Muscle of leg (tissue), 11 donors: ENCODE measurements around the gene IGFBPL1. TPM values are rescaled to one million over a fixed set of nuclear protein-coding genes. Genes with fewer than 3 reads are reported as not detected.

Experiments used
- DNase-seq: peaks from one replicate; pipeline ENCODE4 v3.0.0; 2013
- H3K27ac ChIP-seq: one replicate; pipeline ENCODE4 v1.5.1; 2013; ENCODE audit warnings: mild to moderate bottlenecking, low read length, control low read depth
- H3K27me3 ChIP-seq: one replicate; pipeline ENCODE4 v1.6.1; 2013; ENCODE audit warnings: low read length; ENCODE audit not compliant: control insufficient read depth, insufficient read depth
- H3K36me3 ChIP-seq: one replicate; pipeline ENCODE4 v1.6.1; 2013; ENCODE audit warnings: low read length; ENCODE audit not compliant: control insufficient read depth, insufficient read depth
- H3K4me1 ChIP-seq: one replicate; pipeline ENCODE4 v1.6.1; 2013; ENCODE audit warnings: low read length; ENCODE audit not compliant: control insufficient read depth, insufficient read depth
- H3K4me3 ChIP-seq: one replicate; pipeline ENCODE4 v1.5.1; 2013; ENCODE audit warnings: low read length, control low read depth
- H3K9me3 ChIP-seq: replicated peaks from 2 replicates; pipeline ENCODE4 v1.6.1; 2013; ENCODE audit warnings: low read depth, low read length; ENCODE audit not compliant: control insufficient read depth
- WGBS: methylation state at CpG from one replicate; pipeline ENCODE4 v1.1.5; 2013; ENCODE audit warnings: missing lambda C conversion rate; ENCODE audit not compliant: insufficient coverage; 5-methylcytosine and 5-hydroxymethylcytosine counted together
- polyA plus RNA-seq, 8 donors: library from polyadenylated mRNA; unstranded; fragments of 120-200 nt; gene quantifications; one replicate each; pipeline versions ENCODE4 v1.2.1 to v1.2.3, GENCODE V29; 2013; ENCODE audit warnings: inconsistent platforms in 1 of 8, low replicate concordance in 1 of 8; ENCODE audit not compliant: insufficient read length in 8 of 8, insufficient read depth in 1 of 8
- total RNA-seq: library from RNA; stranded (reverse); fragments of 120-200 nt; gene quantifications from one replicate; pipeline ENCODE4 v1.2.4, GENCODE V29; 2013

The IGFBPL1 gene
- total and polyA plus RNA-seq, 9 donors: 0.53 to 1.5 (median 0.84) TPM

GRCh38 chr9:38390442-38390841, 33.8 kb downstream of the IGFBPL1 start:
- H3K4me3 ChIP-seq: no peak overlapping the region
- DNase-seq: no peak
- WGBS: 53% methylated on average over 1 of the region's 1 CpG

GRCh38 chr9:38389313-38389712, 34.9 kb downstream of the IGFBPL1 start:
- H3K9me3 ChIP-seq: peaks cover 5% of the 10 kb centered on the region
- no peaks in the 10 kb centered on the region for H3K27me3 ChIP-seq
- no peak overlapping the region for H3K27ac ChIP-seq
- no peak overlapping the region for H3K4me3 ChIP-seq
- WGBS: 17% methylated on average over 2 of the region's 4 CpGs
- no peaks in the 10 kb centered on the region for H3K36me3 ChIP-seq
- DNase-seq: peak; percentile 49
- peaks cover 40% of the 10 kb centered on the region for H3K4me1 ChIP-seq

More at GRCh38 chr9:38390442-38390841, 33.8 kb downstream of the IGFBPL1 start:
- Histone ChIP-seq H3K27ac (no peak overlapping the region), H3K9me3 (no peaks in the 10 kb centered on the region), H3K36me3 (peaks cover 5% of the 10 kb centered on the region), H3K4me1 (peaks cover 38% of the 10 kb centered on the region), H3K27me3 (no peaks in the 10 kb centered on the region)

DNA sequence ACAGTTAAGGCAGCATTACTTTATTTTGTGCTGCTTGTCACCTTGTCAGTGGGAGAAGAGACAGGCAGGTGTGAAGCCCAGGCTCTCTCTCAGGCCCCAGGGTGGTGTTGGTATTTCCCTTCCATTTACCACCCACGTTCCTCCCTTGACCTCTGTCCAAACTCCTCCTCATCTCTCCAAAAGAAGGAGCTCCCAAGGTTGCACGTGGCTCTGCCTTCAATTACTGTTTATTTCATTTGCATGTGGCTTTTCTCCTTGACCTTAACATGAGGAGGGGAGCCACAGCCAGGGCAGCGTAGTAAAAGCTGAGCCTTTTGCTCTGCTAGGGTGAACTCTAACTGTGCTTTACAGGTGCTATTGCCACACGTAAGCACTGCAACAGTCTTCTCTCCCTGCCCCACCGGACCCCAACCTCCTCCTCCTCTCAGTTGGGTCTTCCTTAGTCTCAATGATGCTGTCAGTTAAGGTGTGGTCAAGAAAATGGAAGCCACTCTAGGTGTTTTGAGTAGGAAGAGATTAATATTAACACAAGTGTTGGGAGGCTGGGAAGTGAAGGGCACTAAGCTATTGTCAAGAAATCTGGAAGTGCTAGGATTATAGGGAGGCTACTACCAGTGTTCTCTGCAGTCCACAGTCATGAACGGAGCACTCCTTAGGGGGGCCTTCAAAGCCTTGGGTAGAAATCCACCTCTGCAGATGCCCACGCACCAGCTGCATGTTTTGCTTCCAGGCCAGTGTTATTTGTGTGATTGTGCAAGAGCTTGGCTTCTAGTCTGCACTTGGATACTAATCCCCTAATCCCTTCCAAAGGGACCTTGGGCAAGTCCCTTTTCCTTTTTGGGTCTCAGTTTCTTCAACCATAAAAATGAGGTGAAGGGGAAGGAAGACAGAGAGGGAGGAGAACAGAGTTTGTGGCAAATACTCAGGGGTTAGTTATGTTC, 35.7 kb downstream of the IGFBPL1 start:
- WGBS: 34% methylated on average over 3 of the region's 7 CpGs
- Histone ChIP-seq H3K27ac (no peak overlapping the region), H3K4me3 (no peak overlapping the region), H3K36me3 (no peaks in the 10 kb centered on the region), H3K27me3 (no peaks in the 10 kb centered on the region), H3K9me3 (peaks cover 5% of the 10 kb centered on the region), H3K4me1 (peaks cover 39% of the 10 kb centered on the region)
- DNase-seq: peak; percentile 42

DNA sequence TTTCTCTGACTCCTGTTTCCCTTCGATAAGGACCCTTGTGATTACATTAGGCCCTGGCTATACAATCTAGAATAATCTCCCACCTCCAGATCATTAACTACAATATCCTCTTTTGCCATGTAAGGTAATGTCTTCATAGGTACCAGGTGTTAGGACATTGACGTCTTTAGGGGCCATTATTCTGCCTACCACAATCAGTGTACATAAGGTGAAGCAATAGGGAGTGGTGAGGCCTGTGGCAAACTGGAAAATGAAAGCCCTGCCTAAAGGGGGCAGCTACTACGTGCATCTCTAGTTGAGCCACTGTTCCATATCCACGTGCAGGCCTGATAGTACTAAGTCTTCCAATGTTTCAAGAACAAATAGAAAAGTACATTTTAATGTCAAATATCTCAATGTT, 36.5 kb downstream of the IGFBPL1 start:
- Histone ChIP-seq H3K36me3 (no peaks in the 10 kb centered on the region), H3K27me3 (no peaks in the 10 kb centered on the region), H3K4me1 (peaks cover 32% of the 10 kb centered on the region), H3K27ac (no peak overlapping the region), H3K9me3 (peaks cover 5% of the 10 kb centered on the region), H3K4me3 (no peak overlapping the region)
- 100% methylated on average over 1 of the region's 4 CpGs for WGBS
- no peak for DNase-seq

GRCh38 chr9:38387066-38387465, 37.2 kb downstream of the IGFBPL1 start:
- Histone ChIP-seq H3K27ac (no peak overlapping the region), H3K27me3 (no peaks in the 10 kb centered on the region), H3K36me3 (no peaks in the 10 kb centered on the region), H3K4me3 (no peak overlapping the region), H3K4me1 (peaks cover 33% of the 10 kb centered on the region), H3K9me3 (peaks cover 5% of the 10 kb centered on the region)
- no peak for DNase-seq
- WGBS: no CpG with 5 or more reads among the region's 1 CpG

DNA sequence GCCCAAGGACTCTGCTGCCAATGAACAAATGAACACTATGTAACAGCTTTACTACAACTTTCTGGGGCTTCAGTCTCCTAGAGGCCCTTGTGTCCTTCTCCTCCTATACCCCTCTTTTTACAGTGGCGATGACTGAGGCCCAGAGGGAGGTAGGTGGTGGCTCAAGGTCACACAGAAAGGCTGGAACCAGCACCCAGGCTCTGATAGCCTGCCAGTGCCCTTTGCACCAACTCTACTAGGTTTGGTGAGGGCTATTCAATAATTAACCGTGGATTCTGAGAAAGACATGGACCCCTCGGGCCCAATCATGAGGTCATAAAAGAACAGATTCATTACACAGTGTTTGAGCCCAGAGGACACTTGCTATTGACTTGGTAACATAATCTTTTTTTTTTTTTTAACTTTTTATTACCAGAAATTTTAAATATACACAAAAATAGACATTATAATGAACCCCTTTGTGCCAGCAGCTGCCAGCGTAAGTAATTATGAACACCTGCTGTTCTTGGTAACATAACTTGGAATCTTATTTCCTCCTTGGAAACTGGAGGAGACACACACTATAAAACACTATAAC, 37.8 kb downstream of the IGFBPL1 start:
- H3K4me3 ChIP-seq: no peak overlapping the region
- H3K9me3 ChIP-seq: peaks cover 5% of the 10 kb centered on the region
- no peaks in the 10 kb centered on the region for H3K36me3 ChIP-seq
- no peak for DNase-seq
- 60% methylated on average over 1 of the region's 4 CpGs for WGBS
- peak overlapping the region; percentile 52 for H3K27ac ChIP-seq
- no peaks in the 10 kb centered on the region for H3K27me3 ChIP-seq
- peaks cover 40% of the 10 kb centered on the region for H3K4me1 ChIP-seq

DNA sequence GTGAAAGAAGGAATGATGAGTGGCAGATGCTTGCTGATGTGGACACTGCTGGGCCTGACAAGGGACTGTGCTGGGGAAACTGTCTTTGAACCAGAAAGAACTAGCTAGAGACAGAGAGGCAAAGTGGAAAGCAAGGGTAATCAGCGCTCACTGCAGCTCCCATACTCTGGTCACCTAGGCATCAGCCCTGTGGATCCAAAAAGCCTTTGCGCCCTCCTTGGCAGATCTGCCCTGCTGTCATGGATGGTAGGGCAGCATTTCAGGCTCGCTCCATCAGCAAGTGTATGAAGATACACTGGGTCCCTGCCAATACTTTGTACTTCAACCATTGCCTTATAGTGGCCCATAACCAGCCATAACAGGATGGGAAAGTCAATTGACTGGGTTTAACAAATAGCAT, 38.4 kb downstream of the IGFBPL1 start:
- 90% methylated on average over 3 of the region's 3 CpGs for WGBS
- peaks cover 45% of the 10 kb centered on the region for H3K4me1 ChIP-seq
- H3K36me3 ChIP-seq: no peaks in the 10 kb centered on the region
- no peak overlapping the region for H3K4me3 ChIP-seq
- no peak overlapping the region for H3K27ac ChIP-seq
- no peak for DNase-seq
- no peaks in the 10 kb centered on the region for H3K27me3 ChIP-seq
- H3K9me3 ChIP-seq: peaks cover 5% of the 10 kb centered on the region

DNA sequence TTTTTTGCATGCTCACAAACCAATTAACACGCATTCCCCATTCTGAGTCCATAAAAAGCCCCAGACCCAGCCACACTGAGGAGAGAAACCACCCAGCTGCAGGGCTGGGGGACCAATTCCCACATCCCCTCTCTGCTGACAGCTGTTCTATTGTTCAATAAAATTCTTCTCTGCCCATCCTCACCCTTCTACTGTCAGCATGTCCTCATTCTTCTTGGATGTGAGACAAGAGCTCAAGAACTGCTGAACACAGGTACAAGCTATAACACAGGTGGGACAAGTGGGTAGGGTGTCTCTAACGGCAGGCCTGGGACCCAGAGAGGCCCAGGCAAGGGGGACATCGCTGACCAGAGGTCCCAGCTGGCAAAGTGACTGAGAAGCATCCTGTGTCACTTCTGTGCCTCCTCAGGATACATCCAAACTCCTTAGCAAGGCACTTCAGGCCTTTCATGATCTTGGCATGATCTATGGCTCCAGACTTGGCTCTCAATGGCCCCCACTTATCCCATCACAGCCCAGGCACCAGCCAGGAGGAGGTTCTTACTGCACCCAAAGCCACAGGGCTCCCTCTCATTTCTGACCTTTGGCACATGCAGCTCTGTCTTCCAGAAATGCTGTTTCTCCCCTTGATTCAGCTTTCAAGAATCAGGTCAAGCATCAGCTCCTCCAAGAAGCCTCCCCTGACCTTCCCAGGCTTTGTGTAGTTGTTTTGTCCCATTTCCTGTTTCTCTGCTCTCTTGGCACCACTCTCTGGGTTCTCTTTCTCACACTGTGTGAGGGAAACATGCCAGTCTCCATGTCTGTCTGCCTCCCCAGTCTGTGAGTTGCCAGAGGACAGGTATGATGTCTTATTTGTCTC, 39.0 kb downstream of the IGFBPL1 start:
- Histone ChIP-seq H3K27ac (no peak overlapping the region), H3K27me3 (no peaks in the 10 kb centered on the region), H3K4me1 (peaks cover 51% of the 10 kb centered on the region), H3K4me3 (no peak overlapping the region), H3K9me3 (peaks cover 5% of the 10 kb centered on the region), H3K36me3 (no peaks in the 10 kb centered on the region)
- no peak for DNase-seq
- 82% methylated on average over 3 of the region's 3 CpGs for WGBS

DNA sequence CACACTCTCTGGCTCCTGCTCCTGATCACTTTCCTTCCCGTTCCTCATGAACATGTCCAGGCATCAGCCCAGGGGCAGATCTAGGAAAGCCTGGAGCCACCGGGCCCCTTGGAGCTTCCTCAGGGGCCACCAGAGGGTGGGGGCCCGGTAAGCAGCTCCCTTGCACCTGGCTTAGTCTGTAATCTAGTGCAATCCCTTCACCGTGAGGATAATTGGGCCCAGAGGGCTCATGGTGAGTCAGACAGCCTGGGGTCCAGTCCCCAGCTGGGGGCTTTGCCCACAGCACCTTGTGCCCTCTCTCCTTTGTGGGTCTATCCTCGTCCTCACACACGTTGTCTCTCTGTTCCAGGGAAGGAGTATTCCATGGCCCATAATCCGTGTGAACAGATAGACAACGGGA, 42.1 kb downstream of the IGFBPL1 start:
- Histone ChIP-seq H3K9me3 (peaks cover 5% of the 10 kb centered on the region), H3K27ac (no peak overlapping the region), H3K4me1 (peaks cover 46% of the 10 kb centered on the region), H3K36me3 (no peaks in the 10 kb centered on the region), H3K27me3 (no peaks in the 10 kb centered on the region), H3K4me3 (no peak overlapping the region)
- 65% methylated on average over 6 of the region's 8 CpGs for WGBS
- no peak for DNase-seq
